Activated CD4-positive, alpha-beta T cell treated with anti-CD3 and anti-CD28 coated beads, Interleukin-2, amount 10 ng/mL, durations not matched to agents 7 days and 5 days (primary cell): ENCODE results near the gene CDH20. TPM values are rescaled to one million over a fixed set of nuclear protein-coding genes. Genes with fewer than 3 reads are reported as not detected.

Experiments
- CTCF ChIA-PET: fragments of 350-600 bp; sonication (Branson Sonifier 250); formaldehyde crosslinking; loops from one replicate; lab custom pipeline; 2021; ENCODE audit warnings: antibody characterized with exemption; lab: Charles Lee
- POLR2A ChIA-PET: fragments of 350-600 bp; sonication (Branson Sonifier 250); formaldehyde crosslinking; loops from one replicate; lab custom pipeline; 2021; ENCODE audit warnings: antibody characterized with exemption; lab: Charles Lee
- DNase-seq: peaks from one replicate; pipeline ENCODE4 v3.0.0-alpha.2; 2020
- H3K27ac Mint-ChIP-seq: one replicate; pipeline ENCODE4 v1.8.0; 2021; ENCODE audit warnings: mild to moderate bottlenecking, moderate library complexity, mixed read lengths
- H3K27me3 Mint-ChIP-seq: one replicate; pipeline ENCODE4 v1.8.0; 2021; ENCODE audit warnings: mixed read lengths
- H3K36me3 Mint-ChIP-seq: one replicate; pipeline ENCODE4 v1.8.0; 2021; ENCODE audit warnings: low read depth, mixed read lengths
- H3K4me1 Mint-ChIP-seq: one replicate; pipeline ENCODE4 v1.8.0; 2021; ENCODE audit warnings: mixed read lengths
- H3K4me3 Mint-ChIP-seq: one replicate; pipeline ENCODE4 v1.8.0; 2021; ENCODE audit warnings: mild to moderate bottlenecking, moderate library complexity, mixed read lengths
- H3K9me3 Mint-ChIP-seq: one replicate; pipeline ENCODE4 v1.8.0; 2021; ENCODE audit warnings: mixed read lengths
- total RNA-seq, 2 experiments: library from RNA; stranded (reverse); gene quantifications; one replicate each; pipeline ENCODE4 v1.2.3, GENCODE V29; 2021

Gene CDH20
- total RNA-seq, result not detected

DNA sequence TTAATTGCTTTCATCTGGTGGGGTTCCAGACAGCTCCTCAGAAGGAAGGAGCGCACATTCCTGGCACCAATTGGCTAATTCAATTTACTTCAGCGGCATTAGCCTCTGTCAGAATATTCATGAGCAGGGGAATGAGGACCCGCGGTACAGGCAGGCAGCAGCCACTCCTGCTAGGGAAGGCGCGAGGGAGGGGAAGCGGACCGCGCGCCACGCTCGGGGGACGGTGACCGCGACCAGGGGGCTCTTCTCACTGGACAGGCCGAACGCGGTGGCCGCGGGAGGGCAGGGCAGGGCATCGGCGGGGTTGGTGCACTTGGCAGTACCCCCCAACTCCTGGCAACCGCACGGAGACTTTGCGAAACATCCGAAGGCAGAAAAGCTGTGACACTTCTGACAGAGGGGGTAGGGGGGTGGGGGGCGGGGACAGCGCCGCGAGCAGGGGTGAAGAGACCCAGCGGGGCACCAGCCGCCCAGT is at the start of gene CDH20:
Gene CDH20 (plus strand): TSS at position 160 of the 475 bp plus-strand sequence.
- POLR2A ChIA-PET, result no interaction called here
- peaks cover 32% of the 10 kb centered on the region for H3K27me3 Mint-ChIP-seq
- H3K36me3 Mint-ChIP-seq, result no peaks in the 10 kb centered on the region
- no peak within 1 kb of the TSS for H3K4me3 Mint-ChIP-seq
- DNase-seq, result no peak
- no peaks in the 10 kb centered on the region for H3K4me1 Mint-ChIP-seq
- H3K27ac Mint-ChIP-seq, result no peak within 1 kb of the TSS
- no peaks in the 10 kb centered on the region for H3K9me3 Mint-ChIP-seq
- CTCF ChIA-PET, result no interaction called here

- Mint-ChIP-seq H3K36me3 (no peaks in the 10 kb centered on the region), H3K27ac (no peak overlapping the region), H3K4me3 (no peak overlapping the region), H3K27me3 (no peaks in the 10 kb centered on the region), H3K4me1 (no peaks in the 10 kb centered on the region), H3K9me3 (no peaks in the 10 kb centered on the region)
- POLR2A ChIA-PET, result interaction anchor here (0.6 kb wide), 1 partner anchor 190 kb away, joined by 3 read pairs; no protein-coding TSS in a partner anchor
- CTCF ChIA-PET, result interaction anchor here (1.1 kb wide), 1 partner anchor 23 kb away, joined by 3 read pairs; no protein-coding TSS in a partner anchor
- DNase-seq, result no peak
These were observed 49.2 kb upstream of the CDH20 start for GRCh38 chr18:61284039-61284438.

DNA sequence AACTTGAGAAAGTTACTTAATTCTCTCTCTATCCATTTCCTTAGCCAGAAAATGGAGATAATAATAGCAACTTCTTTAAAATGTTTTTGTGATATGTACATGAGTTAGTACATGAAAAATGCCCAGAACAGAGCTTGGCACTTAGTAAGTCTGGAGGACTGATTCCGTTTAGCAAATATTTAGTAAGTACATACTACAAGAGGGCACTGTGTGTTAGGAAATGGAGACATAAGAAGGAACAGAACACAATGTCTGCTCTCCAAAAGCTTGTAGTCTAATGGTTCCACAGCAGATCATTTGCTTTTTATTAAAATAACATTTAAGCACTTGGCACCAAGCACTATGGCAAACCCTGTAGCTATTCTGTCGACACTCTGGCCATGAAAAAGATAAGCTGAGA is 47.5 kb upstream of the CDH20 start:
- ChIA-PET CTCF (no interaction called here), POLR2A (no interaction called here)
- Mint-ChIP-seq H3K9me3 (no peaks in the 10 kb centered on the region), H3K27me3 (no peaks in the 10 kb centered on the region), H3K27ac (no peak overlapping the region), H3K4me3 (no peak overlapping the region), H3K36me3 (no peaks in the 10 kb centered on the region), H3K4me1 (no peaks in the 10 kb centered on the region)
- no peak for DNase-seq

- no peak for DNase-seq
- H3K36me3 Mint-ChIP-seq, result no peaks in the 10 kb centered on the region
- POLR2A ChIA-PET, result no interaction called here
- H3K27me3 Mint-ChIP-seq, result no peaks in the 10 kb centered on the region
- H3K4me1 Mint-ChIP-seq, result no peaks in the 10 kb centered on the region
- H3K27ac Mint-ChIP-seq, result no peak overlapping the region
- no peaks in the 10 kb centered on the region for H3K9me3 Mint-ChIP-seq
- H3K4me3 Mint-ChIP-seq, result no peak overlapping the region
- CTCF ChIA-PET, result no interaction called here
These were observed 46.4 kb upstream of the CDH20 start for GRCh38 chr18:61286867-61287266.

- H3K9me3 Mint-ChIP-seq, result no peaks in the 10 kb centered on the region
- no peaks in the 10 kb centered on the region for H3K27me3 Mint-ChIP-seq
- ChIA-PET CTCF (no interaction called here), POLR2A (no interaction called here)
- no peaks in the 10 kb centered on the region for H3K36me3 Mint-ChIP-seq
- H3K27ac Mint-ChIP-seq, result no peak overlapping the region
- H3K4me3 Mint-ChIP-seq, result no peak overlapping the region
- no peak for DNase-seq
- H3K4me1 Mint-ChIP-seq, result no peaks in the 10 kb centered on the region
These were observed 42.6 kb upstream of the CDH20 start for GRCh38 chr18:61290616-61291015.

DNA sequence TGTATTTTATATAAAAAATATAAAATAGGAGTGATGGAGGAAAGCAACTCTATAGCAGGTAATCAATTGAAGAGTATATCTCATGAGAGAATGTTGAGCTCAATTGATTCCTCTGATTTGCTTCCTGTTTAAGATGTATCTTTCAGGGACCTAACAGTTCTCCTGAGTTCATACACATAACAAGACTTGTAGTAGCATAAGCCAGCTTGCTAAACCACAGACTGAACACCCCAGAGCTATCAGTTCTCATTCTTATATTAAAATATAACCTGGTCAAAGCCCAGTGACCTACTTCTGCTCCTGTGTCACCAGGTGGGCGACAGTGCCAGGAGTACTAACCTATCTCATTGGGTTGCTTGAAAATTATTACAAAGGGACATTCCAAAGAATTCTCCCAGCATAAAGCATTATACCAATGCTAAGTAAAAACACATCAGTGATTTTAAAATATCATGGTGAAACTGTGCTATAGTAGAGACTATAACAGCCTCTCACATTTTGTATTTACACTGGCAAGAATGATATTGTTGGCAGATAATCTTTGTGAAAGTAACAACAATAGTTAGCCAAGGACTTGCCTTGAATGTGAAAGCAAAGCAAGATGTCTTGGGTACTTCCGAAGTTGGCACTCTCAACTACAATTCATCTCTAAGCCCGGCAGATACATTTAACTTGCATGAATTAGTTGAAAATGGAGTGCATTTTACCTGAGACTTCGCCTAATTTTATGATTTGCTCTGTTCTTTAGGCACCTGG is 40.8 kb upstream of the CDH20 start:
- Mint-ChIP-seq H3K27me3 (no peaks in the 10 kb centered on the region), H3K4me3 (no peak overlapping the region), H3K4me1 (no peaks in the 10 kb centered on the region), H3K27ac (no peak overlapping the region), H3K9me3 (no peaks in the 10 kb centered on the region), H3K36me3 (no peaks in the 10 kb centered on the region)
- no peak for DNase-seq
- ChIA-PET CTCF (no interaction called here), POLR2A (no interaction called here)

DNA sequence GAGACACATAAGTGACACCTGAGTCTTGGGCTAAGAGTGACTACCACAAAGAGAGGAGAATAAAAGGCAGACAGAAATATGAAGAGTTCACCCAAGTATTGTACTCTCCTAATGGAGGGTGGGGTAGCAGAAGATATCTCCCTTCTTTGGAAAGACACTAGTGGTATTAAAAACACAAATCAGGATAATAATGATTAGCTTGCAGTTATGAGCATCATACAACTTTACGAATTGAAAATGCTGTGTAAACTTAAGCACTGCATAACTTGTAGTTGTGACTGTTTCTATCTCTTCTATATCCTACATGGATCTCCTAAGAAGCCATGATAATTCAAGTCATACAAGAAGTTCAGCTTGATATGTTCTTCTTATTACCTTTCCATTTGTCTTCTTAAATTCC is 38.1 kb upstream of the CDH20 start:
- Mint-ChIP-seq H3K36me3 (no peaks in the 10 kb centered on the region), H3K4me1 (no peaks in the 10 kb centered on the region), H3K9me3 (no peaks in the 10 kb centered on the region), H3K4me3 (no peak overlapping the region), H3K27ac (no peak overlapping the region), H3K27me3 (no peaks in the 10 kb centered on the region)
- CTCF ChIA-PET, result no interaction called here
- POLR2A ChIA-PET, result no interaction called here
- no peak for DNase-seq

- H3K27ac Mint-ChIP-seq, result no peak overlapping the region
- H3K4me3 Mint-ChIP-seq, result no peak overlapping the region
- no peaks in the 10 kb centered on the region for H3K9me3 Mint-ChIP-seq
- no peaks in the 10 kb centered on the region for H3K36me3 Mint-ChIP-seq
- CTCF ChIA-PET, result no interaction called here
- POLR2A ChIA-PET, result no interaction called here
- no peaks in the 10 kb centered on the region for H3K27me3 Mint-ChIP-seq
- DNase-seq, result no peak
- H3K4me1 Mint-ChIP-seq, result no peaks in the 10 kb centered on the region
These were observed 25.2 kb upstream of the CDH20 start for GRCh38 chr18:61308004-61308403.

DNA sequence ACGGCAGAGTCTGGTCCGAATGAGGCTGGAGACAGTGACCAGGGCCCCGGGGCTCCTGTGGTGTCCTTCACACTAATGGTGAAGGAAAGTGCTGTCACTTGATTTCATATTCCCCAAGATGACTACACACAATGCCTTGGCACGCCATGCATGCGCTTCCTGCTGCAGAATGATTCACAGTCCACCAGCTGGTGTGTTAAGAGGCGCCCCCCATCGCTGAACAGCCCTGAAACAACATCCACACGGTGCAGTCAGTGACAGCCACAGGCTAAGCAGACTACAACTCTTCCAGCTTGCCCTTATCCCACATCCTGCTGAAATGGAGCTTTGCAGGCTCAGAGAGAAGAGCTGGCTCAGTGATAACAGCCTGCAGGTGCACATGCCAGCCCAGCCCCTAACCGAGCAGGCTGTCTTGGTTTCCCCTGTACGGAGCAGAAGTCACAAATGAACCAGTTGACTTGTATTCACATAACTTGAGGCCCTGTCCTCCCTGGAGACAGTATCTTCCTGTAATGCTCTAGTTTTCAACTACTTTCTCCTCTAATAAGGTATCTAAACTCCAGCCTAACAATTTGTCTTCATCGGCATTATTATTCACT is 24.3 kb upstream of the CDH20 start:
- Mint-ChIP-seq H3K27ac (no peak overlapping the region), H3K4me1 (no peaks in the 10 kb centered on the region), H3K27me3 (no peaks in the 10 kb centered on the region), H3K4me3 (no peak overlapping the region), H3K36me3 (no peaks in the 10 kb centered on the region), H3K9me3 (no peaks in the 10 kb centered on the region)
- no peak for DNase-seq
- ChIA-PET CTCF (no interaction called here), POLR2A (no interaction called here)

DNA sequence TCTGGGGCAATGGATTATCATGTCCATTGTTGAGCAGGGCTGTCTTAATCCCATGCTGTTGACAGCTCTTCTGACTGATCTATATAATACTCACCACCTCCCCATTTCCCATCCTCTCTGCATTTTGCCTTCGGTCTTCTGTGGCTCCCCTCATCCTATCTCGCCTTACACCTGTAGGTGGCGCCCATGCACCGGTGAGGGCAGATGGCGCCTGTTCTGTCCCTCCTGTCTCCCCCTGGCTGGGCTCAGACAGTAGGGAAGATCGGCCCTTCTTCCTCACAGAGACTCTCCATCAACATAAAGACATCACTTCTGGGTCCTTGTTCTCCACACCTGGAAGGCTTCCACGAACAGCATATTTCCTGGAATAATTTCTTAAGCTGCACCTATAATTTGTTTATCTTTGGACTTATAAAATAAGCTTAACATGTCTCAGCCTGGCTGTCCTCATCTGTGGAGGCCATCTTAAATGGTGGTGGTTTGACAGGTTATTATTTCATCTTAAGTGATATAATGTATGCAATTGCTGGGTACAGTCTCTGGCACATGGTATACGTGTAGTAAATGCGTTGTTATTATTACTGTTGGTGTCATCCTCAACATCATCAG is 10.9 kb upstream of the CDH20 start:
- POLR2A ChIA-PET, result no interaction called here
- CTCF ChIA-PET, result no interaction called here
- Mint-ChIP-seq H3K36me3 (no peaks in the 10 kb centered on the region), H3K4me1 (no peaks in the 10 kb centered on the region), H3K27me3 (no peaks in the 10 kb centered on the region), H3K27ac (no peak overlapping the region), H3K9me3 (no peaks in the 10 kb centered on the region), H3K4me3 (no peak overlapping the region)
- DNase-seq, result peak; percentile 38

GRCh38 chr18:61323951-61324350 is 9.3 kb upstream of the CDH20 start:
- Mint-ChIP-seq H3K9me3 (no peaks in the 10 kb centered on the region), H3K4me1 (no peaks in the 10 kb centered on the region), H3K27ac (no peak overlapping the region), H3K27me3 (no peaks in the 10 kb centered on the region), H3K36me3 (no peaks in the 10 kb centered on the region), H3K4me3 (no peak overlapping the region)
- no peak for DNase-seq
- POLR2A ChIA-PET, result no interaction called here
- CTCF ChIA-PET, result no interaction called here

DNA sequence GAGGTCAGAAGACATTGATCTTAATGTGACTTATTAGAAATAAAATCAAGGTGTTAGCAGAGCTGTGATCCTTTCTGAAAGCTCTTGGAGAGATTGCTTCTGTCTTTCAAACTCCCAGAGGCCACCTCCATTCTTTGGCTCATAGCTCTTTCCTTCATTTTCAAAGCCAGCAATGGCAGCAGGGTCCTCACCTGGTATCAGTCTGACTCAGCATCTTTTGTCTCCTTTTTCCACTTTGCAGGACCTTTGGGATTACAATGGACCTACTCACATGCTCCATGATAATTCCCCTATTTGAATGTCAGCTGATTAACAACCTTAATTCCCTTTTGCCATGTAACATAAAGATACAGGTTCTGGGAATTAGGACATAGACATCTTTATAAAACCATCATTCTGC is 6.8 kb upstream of the CDH20 start:
- Mint-ChIP-seq H3K4me1 (no peaks in the 10 kb centered on the region), H3K9me3 (no peaks in the 10 kb centered on the region), H3K4me3 (no peak overlapping the region), H3K27me3 (no peaks in the 10 kb centered on the region), H3K36me3 (no peaks in the 10 kb centered on the region), H3K27ac (no peak overlapping the region)
- CTCF ChIA-PET, result no interaction called here
- DNase-seq, result no peak
- POLR2A ChIA-PET, result interaction anchor here (0.6 kb wide), 1 partner anchor 836 kb away, joined by 4 read pairs; no protein-coding TSS in a partner anchor

DNA sequence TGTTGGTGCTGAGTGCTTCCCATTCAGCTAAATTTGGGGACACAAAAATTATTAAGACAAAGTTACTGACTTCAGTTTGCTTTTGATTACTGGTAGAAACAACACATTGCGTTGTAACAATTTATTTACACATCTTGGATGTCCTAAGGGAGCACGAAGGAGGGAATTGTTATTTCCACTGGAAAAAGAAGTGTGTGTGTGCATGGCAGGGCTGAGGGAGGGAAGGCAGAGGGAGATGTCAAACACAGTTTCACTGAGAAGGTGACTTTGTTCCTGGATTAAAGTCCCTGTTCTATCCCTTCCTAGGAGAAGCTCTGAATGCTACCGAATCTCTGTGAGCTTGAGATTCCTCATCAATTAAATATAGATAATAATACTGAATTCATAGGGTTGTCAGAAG is 3.8 kb upstream of the CDH20 start:
- H3K27me3 Mint-ChIP-seq, result peaks cover 16% of the 10 kb centered on the region
- H3K4me1 Mint-ChIP-seq, result no peaks in the 10 kb centered on the region
- no peak overlapping the region for H3K27ac Mint-ChIP-seq
- ChIA-PET CTCF (no interaction called here), POLR2A (no interaction called here)
- no peak for DNase-seq
- no peaks in the 10 kb centered on the region for H3K9me3 Mint-ChIP-seq
- H3K4me3 Mint-ChIP-seq, result no peak overlapping the region
- H3K36me3 Mint-ChIP-seq, result no peaks in the 10 kb centered on the region
